Measurements from ENCODE around the gene CD99L2. TPM values are rescaled to one million over a fixed set of nuclear protein-coding genes. Genes with fewer than 3 reads are reported as not detected.

CD99L2 gene
- total and polyA plus RNA-seq, 2 experiments from 2014 or later, result 37.9 to 71.7 TPM

GRCh38 chrX:150763303-150763797 is 135.1 kb downstream of the CD99L2 start:
- Histone ChIP-seq H3K9me3 (ENCODE audit: low read depth) (no peaks in the 10 kb centered on the region), H3K4me3 (no peak overlapping the region), H3F3A (ENCODE audit: insufficient read depth) (no peaks in the 10 kb centered on the region), H3K36me3 (ENCODE audit: low read depth) (no peaks in the 10 kb centered on the region), H3K27ac (no peak overlapping the region), H3K9ac (no peak overlapping the region), H4K20me1 (ENCODE audit: insufficient read depth) (no peaks in the 10 kb centered on the region), H2AFZ (no peak overlapping the region), H3K4me1 (ENCODE audit: insufficient read depth) (peaks cover 6% of the 10 kb centered on the region), H3K9me2 (ENCODE audit: insufficient read depth) (no peaks in the 10 kb centered on the region), H3K79me2 (ENCODE audit: insufficient read depth) (no peaks in the 10 kb centered on the region), H3K27me3 (replicated peaks; ENCODE audit: insufficient read depth) (no peaks in the 10 kb centered on the region), H3K4me2 (ENCODE audit: unreplicated experiment) (no peak overlapping the region)
- in situ Hi-C loops (cut with MboI), result no loop called here
- DNase-seq, result no peak
- 77 to 82% methylated on average over 11 to 12 of the region's 13 CpGs for WGBS, 2 experiments (ENCODE audit: low coverage in 1 of 2, low lambda C conversion rate in 2 of 2, missing lambda C conversion rate in 2 of 2)
- TF ChIP-seq EZH2 (IDR thresholded peaks at IDR 0.05; ENCODE audit: insufficient read depth, poor library complexity, severe bottlenecking), result no peak
- TF ChIP-seq EZH2phosphoT487 (IDR thresholded peaks at IDR 0.05; ENCODE audit: insufficient read depth, low read depth), result no peak

GRCh38 chrX:150762258-150763165 is 136.0 kb downstream of the CD99L2 start:
- H3K9me3 ChIP-seq (ENCODE audit: low read depth), result no peaks in the 10 kb centered on the region
- DNase-seq, result no peak
- TF ChIP-seq EZH2phosphoT487 (IDR thresholded peaks at IDR 0.05; ENCODE audit: insufficient read depth, low read depth) (no peak), EZH2 (IDR thresholded peaks at IDR 0.05; ENCODE audit: insufficient read depth, poor library complexity, severe bottlenecking) (no peak)
- no peak overlapping the region for H3K4me2 ChIP-seq (ENCODE audit: unreplicated experiment)
- H3K36me3 ChIP-seq (ENCODE audit: low read depth), result no peaks in the 10 kb centered on the region
- H3K4me3 ChIP-seq, result no peak overlapping the region
- peaks cover 6% of the 10 kb centered on the region for H3K4me1 ChIP-seq (ENCODE audit: insufficient read depth)
- no peak overlapping the region for H2AFZ ChIP-seq
- H4K20me1 ChIP-seq (ENCODE audit: insufficient read depth), result no peaks in the 10 kb centered on the region
- no peaks in the 10 kb centered on the region for H3K27me3 ChIP-seq (replicated peaks; ENCODE audit: insufficient read depth)
- in situ Hi-C loops (cut with MboI), result no loop called here
- H3K27ac ChIP-seq, result no peak overlapping the region
- no peaks in the 10 kb centered on the region for H3K9me2 ChIP-seq (ENCODE audit: insufficient read depth)
- H3K9ac ChIP-seq, result no peak overlapping the region
- WGBS, 2 experiments (ENCODE audit: low coverage in 1 of 2, low lambda C conversion rate in 2 of 2, missing lambda C conversion rate in 2 of 2), result 69 to 80% methylated on average over 13 to 24 of the region's 36 CpGs
- H3K79me2 ChIP-seq (ENCODE audit: insufficient read depth), result no peaks in the 10 kb centered on the region
- H3F3A ChIP-seq (ENCODE audit: insufficient read depth), result no peaks in the 10 kb centered on the region

DNA sequence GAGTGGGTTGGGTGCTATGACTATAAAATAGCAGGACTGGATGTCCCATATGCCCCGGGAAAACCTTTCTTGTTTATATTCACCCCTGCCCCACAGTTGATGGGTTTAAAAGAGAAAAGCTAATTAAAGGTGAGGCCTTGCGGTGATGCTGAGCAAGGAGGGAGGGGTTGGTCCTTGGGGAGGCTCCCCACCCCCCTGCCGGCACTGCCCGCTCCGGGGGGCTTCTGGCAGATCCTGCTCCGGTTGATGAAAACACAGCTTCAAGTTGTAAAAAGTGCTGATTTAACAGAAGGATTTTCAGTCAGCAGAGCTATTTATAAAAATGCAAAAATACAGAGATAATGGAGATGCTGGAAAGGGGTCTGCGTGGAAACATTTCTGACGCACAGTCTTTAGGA is 136.7 kb downstream of the CD99L2 start:
- no peak overlapping the region for H3K27ac ChIP-seq
- no peak overlapping the region for H3K9ac ChIP-seq
- H3K27me3 ChIP-seq (replicated peaks; ENCODE audit: insufficient read depth), result no peaks in the 10 kb centered on the region
- in situ Hi-C loops (cut with MboI), result no loop called here
- H4K20me1 ChIP-seq (ENCODE audit: insufficient read depth), result no peaks in the 10 kb centered on the region
- TF ChIP-seq EZH2phosphoT487 (IDR thresholded peaks at IDR 0.05; ENCODE audit: insufficient read depth, low read depth) (no peak), EZH2 (IDR thresholded peaks at IDR 0.05; ENCODE audit: insufficient read depth, poor library complexity, severe bottlenecking) (no peak)
- H3K79me2 ChIP-seq (ENCODE audit: insufficient read depth), result no peaks in the 10 kb centered on the region
- no peaks in the 10 kb centered on the region; the same call in 1 of the 2 replicates for H3K4me1 ChIP-seq (ENCODE audit: insufficient read depth)
- H3K9me2 ChIP-seq (ENCODE audit: insufficient read depth), result no peaks in the 10 kb centered on the region
- H3K4me2 ChIP-seq (ENCODE audit: unreplicated experiment), result no peak overlapping the region
- no peak for DNase-seq
- H3K36me3 ChIP-seq (ENCODE audit: low read depth), result no peaks in the 10 kb centered on the region
- WGBS, 2 experiments (ENCODE audit: low coverage in 1 of 2, low lambda C conversion rate in 2 of 2, missing lambda C conversion rate in 2 of 2), result 92 to 96% methylated on average over 3 to 8 of the region's 8 CpGs
- H3K9me3 ChIP-seq (ENCODE audit: low read depth), result no peaks in the 10 kb centered on the region
- no peak overlapping the region for H2AFZ ChIP-seq
- no peak overlapping the region for H3K4me3 ChIP-seq
- H3F3A ChIP-seq (ENCODE audit: insufficient read depth), result no peaks in the 10 kb centered on the region

GRCh38 chrX:150761176-150761818 is 137.2 kb downstream of the CD99L2 start:
- DNase-seq, result no peak
- TF ChIP-seq EZH2 (IDR thresholded peaks at IDR 0.05; ENCODE audit: insufficient read depth, poor library complexity, severe bottlenecking) (no peak), EZH2phosphoT487 (IDR thresholded peaks at IDR 0.05; ENCODE audit: insufficient read depth, low read depth) (no peak)

More at GRCh38 chrX:150761176-150761818, 137.2 kb downstream of the CD99L2 start:
- Histone ChIP-seq H3K9me3 (ENCODE audit: low read depth) (no peaks in the 10 kb centered on the region), H3K9ac (no peak overlapping the region), H3K9me2 (ENCODE audit: insufficient read depth) (no peaks in the 10 kb centered on the region), H3K27me3 (replicated peaks; ENCODE audit: insufficient read depth) (no peaks in the 10 kb centered on the region), H4K20me1 (ENCODE audit: insufficient read depth) (no peaks in the 10 kb centered on the region), H3K4me2 (ENCODE audit: unreplicated experiment) (no peak overlapping the region), H2AFZ (no peak overlapping the region), H3K27ac (no peak overlapping the region), H3K36me3 (ENCODE audit: low read depth) (no peaks in the 10 kb centered on the region), H3K4me3 (no peak overlapping the region), H3K4me1 (ENCODE audit: insufficient read depth) (no peaks in the 10 kb centered on the region), H3F3A (ENCODE audit: insufficient read depth) (no peaks in the 10 kb centered on the region), H3K79me2 (ENCODE audit: insufficient read depth) (no peaks in the 10 kb centered on the region)
- in situ Hi-C loops (cut with MboI), result no loop called here
- WGBS, 2 experiments (ENCODE audit: low coverage in 1 of 2, low lambda C conversion rate in 2 of 2, missing lambda C conversion rate in 2 of 2), result 76 to 80% methylated on average over 7 of the region's 7 CpGs

Measured in GM23248 (cell line).